Measurements from ENCODE around the gene WWC1.
"Not testable (repeated sequence)": the region's sequence is repeated elsewhere in the genome, so short reads cannot be mapped to it uniquely, and the experiment has no call there.

WWC1 gene

GRCh38 chr5:168308976-168309598 is 17.6 kb downstream of the WWC1 start:
- DNase-seq (ENCODE audit: low read depth): no peak

DNA sequence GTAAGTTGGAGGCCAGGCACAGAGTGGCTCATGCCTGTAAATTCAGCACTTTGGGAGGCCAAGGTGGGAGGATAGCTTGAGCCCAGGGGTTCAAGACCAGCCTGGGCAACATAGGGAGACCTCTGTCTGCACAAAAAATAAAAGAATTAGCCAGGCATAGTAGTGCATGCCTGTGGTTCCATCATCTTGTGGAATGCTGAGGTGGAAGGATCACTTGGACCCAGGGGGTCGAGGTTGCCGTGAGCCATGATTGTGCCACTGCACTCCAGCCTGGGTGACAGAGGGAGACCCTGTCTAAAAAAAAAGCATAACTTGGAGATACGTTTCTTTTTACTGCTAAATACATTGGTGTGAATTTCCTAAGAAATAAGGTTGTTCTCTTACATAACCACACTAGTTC is 19.1 kb downstream of the WWC1 start:
- DNase-seq (ENCODE audit: low read depth): not testable (repeated sequence)

DNA sequence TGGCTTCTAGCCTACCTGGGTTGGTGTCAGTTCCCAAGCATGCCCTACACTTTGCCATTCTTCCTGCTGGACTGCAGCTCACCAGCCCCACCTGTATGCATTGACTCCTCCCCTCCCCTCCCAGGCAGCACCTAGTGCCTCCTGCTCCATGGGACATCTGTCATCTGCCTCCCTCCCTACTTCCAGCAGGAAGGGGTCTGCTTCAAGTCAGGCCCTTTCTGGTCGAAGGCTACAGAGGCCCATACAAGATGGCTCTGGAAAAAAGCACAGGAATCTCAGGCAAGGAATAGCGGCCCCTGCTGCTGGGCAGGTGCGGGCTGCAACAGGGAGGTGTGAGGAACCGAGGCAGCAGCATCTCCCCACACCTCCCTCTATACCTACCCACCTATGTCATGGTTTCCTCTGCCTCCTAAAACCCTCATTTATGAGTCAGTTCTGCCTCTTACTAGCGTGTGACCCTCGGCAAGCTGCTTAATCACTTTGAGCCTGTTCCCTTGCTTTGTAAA is 19.7 kb downstream of the WWC1 start:
- DNase-seq (ENCODE audit: low read depth): no peak

DNA sequence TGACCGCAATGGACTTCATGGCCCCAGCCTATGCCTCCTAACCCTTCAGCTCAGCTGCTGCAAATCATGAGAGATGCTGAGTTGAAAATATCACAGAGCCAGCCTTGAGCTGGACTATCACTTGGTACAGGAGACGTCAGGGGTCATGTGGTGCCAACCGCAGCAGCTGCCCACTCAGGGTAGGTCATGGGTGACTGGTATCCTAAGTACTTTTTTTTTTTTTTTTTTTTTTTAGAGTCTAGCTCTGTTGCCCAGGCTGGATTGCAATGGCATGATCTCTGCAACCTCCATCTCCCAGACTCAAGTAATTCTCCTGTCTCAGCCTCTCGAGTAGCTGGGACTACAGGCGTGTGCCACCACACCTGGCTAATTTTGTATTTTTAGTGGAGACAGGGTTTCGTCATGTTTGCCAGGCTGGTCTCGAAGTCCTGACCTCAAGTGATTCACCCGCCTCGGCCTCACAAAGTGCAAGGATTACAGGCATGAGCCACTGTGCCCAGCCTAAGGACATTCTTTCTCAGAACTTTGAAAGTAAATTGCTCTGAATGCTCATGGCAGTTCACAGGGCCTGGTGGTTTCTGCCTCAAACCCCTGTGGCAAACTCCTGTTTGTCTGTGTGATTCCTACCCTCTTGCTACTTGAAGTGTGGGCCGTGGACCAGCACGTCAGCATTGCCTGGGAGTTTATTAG is 21.3 kb downstream of the WWC1 start:
- peak; percentile 26 for DNase-seq (ENCODE audit: low read depth)

DNA sequence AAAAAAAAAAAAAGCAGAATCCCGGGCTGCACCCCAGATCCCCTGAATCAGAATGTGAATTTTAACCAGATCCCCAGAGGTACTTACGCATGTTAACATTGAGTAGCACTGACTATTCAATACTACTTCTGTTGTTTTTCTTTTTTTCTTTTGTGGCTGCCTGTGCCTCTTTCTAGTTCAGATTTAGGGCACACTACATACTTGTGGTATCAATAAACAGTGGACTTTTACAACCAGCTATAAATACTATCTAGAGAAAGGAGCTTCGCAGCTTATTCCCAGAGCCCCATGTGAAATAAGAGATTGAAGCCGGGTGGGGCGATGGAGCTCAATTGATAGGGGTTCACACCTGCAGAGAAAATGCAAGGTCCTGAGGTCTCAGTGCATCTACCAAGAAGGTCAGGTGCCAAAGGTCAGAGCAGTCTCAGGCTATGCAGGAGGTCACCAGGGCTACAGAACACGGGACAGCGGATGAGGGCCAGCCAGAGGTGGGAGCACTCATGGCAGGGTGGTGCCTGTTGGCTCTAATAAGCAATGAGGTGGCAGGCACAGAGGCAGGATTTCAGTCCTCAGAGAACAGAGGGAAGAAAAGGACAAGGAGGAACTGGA is 22.3 kb downstream of the WWC1 start:
- DNase-seq (ENCODE audit: low read depth): no peak

- peak; percentile 83 for DNase-seq (ENCODE audit: low read depth)
Observed at GRCh38 chr5:168314735-168315411, 23.4 kb downstream of the WWC1 start.

- no peak for DNase-seq (ENCODE audit: low read depth)
Observed at GRCh38 chr5:168315416-168316138, 24.1 kb downstream of the WWC1 start.

- DNase-seq (ENCODE audit: low read depth): no peak
Observed at GRCh38 chr5:168316139-168316578, 24.7 kb downstream of the WWC1 start.

DNA sequence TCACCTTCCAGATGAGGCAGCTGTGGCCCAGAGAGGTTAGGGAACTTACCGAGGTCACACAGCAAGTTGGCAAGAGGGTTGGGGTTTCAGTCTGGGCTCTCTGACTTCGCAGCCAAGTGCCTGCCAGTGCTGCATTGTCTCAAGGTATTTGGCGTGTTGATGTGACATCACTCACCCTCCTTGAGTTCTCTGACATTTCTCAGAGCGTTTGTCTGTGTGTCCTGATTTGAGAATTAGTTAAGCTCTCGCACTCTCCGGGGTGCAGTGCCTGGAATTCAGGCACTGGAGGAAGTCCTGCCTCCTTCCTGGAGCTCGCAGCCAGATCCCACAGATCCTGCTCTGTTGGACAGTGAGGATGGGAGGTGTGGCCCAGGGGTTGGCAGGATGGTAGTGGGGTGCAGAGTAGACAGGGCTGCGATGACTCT is 25.7 kb downstream of the WWC1 start:
- no peak for DNase-seq (ENCODE audit: low read depth)

- peak; percentile 99 for DNase-seq (ENCODE audit: low read depth)
Observed at GRCh38 chr5:168317521-168318147, 26.2 kb downstream of the WWC1 start.

GRCh38 chr5:168318240-168318639 is 26.8 kb downstream of the WWC1 start:
- peak; percentile 70 for DNase-seq (ENCODE audit: low read depth)

DNA sequence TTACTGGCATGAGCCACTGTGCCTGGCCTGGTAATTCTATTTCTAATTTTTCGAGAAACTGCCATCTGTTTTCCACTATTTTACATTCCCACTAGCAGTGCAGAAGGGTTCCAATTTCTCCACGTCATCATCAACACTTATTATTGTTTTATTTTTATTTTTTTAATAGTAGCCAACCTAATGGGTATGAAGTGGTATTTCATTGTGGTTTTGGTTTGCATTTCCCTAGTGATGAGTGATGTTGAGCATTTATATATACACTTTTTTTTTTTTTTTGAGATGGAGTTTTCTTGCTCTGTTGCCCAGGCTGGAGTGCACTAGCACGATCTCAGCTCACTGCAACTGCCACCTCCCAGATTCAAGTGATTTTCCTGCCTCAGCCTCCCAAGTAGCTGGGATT is 28.3 kb downstream of the WWC1 start:
- no peak for DNase-seq (ENCODE audit: low read depth)

GRCh38 chr5:168320805-168321204 is 29.4 kb downstream of the WWC1 start:
- DNase-seq (ENCODE audit: low read depth): no peak

GRCh38 chr5:168324859-168325630 is 33.6 kb downstream of the WWC1 start:
- DNase-seq (ENCODE audit: low read depth): no peak

DNA sequence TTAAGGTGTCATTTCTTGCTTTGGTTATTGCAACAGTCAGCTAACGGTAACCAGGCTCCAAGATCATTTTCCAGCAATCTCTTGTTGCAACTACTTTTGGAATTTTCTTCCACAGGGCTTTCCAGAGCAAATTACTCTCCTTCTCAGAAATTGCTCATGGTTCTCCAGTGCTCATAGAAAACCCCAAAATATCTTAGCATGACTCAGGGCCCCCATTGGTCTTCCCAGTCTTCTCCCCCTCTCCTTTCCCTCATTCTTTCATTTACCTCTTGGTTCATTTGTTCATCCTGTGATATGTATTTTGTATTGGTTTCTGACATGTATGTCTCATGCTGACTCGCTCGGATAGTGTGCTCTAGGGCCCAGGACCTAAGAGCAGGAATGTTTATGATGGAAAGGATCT is 35.6 kb downstream of the WWC1 start:
- peak; percentile 21 for DNase-seq (ENCODE audit: low read depth)

GRCh38 chr5:168327451-168327850 is 36.0 kb downstream of the WWC1 start:
- no peak for DNase-seq (ENCODE audit: low read depth)

GRCh38 chr5:168327994-168328393 is 36.5 kb downstream of the WWC1 start:
- DNase-seq (ENCODE audit: low read depth): peak; percentile 13

GRCh38 chr5:168328814-168329213 is 37.4 kb downstream of the WWC1 start:
- peak; percentile 52 for DNase-seq (ENCODE audit: low read depth)

- no peak for DNase-seq (ENCODE audit: low read depth)
Observed at GRCh38 chr5:168329302-168329701, 37.9 kb downstream of the WWC1 start.

DNA sequence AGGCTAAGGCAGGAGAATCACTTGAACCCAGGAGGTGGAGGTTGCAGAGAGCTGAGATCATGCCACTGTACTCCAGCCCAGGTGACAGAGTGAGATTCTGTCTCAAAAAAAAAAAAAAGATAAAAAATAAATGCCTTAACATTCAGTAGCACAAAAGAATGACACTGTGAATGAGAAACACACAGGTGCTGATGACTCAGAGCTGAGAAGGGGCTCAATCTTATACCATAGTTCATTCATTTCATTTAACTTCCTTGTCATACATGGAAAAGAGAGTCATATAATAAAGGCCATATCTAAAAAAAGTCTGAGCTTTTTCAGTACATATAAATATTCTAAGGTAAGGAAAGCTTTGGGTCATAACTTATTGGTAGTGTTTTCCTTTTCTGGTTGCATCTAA is 40.6 kb downstream of the WWC1 start:
- no peak for DNase-seq (ENCODE audit: low read depth)

DNA sequence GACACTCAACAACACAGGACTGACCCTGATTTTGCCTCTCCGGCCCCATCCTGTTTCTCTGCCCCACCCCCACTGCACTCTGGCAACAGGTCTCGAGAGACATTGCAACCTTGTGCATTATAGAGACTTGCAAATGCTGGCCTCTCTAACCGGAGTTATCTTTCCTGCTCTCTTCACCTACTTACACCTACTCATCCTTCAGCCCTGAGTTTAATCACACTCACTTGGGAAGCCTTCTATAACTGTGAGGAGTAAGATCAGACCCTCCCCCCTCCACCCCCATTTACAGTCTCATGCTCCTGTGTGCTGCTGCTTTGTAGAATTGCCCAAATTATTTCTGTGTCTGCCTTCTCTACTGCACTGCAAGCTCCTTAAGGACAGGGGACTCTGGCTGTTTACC is 42.8 kb downstream of the WWC1 start:
- no peak for DNase-seq (ENCODE audit: low read depth)

Measured in amniotic epithelial cell (primary cell).